HG03432 (cell line): ENCODE data around the gene KCNN1.
A peak's percentile ranks its signal among the peaks of the same experiment; 100 is the strongest.
"Not testable (repeated sequence)": the region's sequence is repeated elsewhere in the genome, so short reads cannot be mapped to it uniquely, and the experiment has no call there.

Experiments
- ATAC-seq: cut with Tn5 transposase; IDR thresholded peaks from one replicate; pipeline ENCODE4 v1.9.1; 2021; ENCODE audit warnings: mild to moderate bottlenecking, moderate library complexity; ENCODE audit not compliant: unreplicated experiment

Gene KCNN1

DNA sequence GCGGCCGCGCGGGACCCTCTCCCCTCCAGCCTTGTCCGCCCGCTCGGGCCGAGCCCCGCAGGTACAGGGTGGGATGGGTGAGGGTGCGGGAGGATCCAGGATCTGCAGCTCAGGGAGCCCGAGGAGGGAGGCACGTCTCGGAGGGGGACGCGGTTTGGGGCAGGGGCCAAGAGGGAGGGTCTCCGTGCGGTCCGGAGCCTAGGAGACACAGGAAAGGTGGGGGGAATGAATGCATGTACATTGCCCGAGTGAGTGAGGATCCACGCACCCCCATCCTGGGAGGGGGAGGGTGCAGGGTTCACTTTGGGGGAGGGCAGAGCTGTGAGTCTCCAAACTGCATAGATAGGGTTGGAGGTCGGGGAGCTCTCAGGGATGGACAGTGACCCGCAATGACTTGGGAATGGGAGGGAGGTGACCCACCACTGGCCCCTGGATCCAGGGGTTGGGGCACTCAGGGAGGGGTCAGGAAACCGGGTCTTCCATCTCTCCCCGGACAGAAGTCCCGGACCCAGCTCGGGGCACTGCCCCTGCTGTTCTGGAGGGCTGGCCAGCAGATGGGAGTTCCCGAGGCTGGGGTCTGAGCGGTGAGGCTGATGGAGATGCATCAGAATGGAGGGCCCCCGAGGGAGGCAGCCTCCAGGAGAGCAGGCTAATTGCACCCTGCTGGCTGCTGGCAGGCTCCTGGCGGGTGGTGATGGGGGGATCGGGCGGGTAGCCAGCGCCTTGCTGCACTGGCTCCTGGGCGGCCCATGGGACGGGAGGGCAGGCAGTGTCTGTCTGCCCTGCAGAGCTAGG is 547 bp downstream of the KCNN1 start:
- ATAC-seq = no peak

DNA sequence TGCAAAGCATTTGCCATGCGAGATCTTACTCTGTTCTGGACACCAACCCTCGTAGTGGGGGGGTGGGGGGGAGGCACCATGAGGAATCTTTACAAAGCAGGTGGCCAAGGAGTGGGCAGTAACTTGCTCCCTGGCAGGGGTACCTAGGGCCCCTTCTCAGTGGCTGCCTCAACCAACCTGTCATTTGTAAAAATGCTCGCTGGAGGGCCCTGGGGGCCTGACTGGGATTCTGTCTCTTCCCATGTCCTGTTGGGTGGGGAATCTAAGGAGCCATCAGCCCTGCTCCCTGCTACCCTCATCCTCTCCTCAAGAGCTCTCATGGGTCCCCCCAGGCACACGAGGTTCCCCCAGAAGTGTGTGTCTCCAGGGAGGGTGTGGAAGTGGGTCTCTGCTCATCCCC is 1.5 kb downstream of the KCNN1 start:
- ATAC-seq = no peak

- no peak for ATAC-seq
Measured at GRCh38 chr19:17969096-17969792, 2.3 kb downstream of the KCNN1 start.

- ATAC-seq = no peak
Measured at GRCh38 chr19:17972230-17972629, 5.3 kb downstream of the KCNN1 start.

DNA sequence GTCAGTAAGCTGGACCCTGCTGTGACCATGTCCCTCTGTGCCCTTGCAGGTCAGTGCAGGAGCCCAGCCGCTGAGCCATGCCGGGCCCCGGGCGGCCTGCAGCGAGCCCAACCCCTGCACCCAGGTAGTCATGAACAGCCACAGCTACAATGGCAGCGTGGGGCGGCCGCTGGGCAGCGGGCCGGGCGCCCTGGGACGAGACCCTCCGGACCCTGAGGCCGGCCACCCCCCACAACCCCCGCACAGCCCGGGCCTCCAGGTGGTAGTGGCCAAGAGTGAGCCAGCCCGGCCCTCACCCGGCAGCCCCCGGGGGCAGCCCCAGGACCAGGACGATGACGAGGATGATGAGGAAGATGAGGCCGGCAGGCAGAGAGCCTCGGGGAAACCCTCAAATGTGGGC is 6.9 kb downstream of the KCNN1 start:
- ATAC-seq = no peak

GRCh38 chr19:17974551-17974950 is 7.6 kb downstream of the KCNN1 start:
- no peak for ATAC-seq

DNA sequence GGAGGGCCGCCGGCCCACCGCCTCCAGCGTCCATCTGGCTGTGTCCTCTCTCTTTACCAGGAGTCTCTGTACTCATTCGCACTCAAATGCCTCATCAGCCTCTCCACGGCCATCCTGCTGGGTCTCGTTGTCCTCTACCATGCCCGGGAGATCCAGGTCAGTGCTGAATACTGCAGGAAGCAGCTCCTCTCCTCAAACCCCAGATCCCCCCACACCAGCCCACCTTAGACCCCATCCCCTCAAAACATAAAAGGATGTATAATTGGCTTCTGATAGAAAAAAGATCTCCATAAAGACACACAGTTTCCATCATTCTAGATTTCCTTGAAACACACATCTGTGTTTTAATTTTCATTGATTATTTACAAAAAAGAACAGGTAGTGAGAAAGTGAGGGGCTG is 8.1 kb downstream of the KCNN1 start:
- no peak for ATAC-seq

- no peak for ATAC-seq
Measured at GRCh38 chr19:17977021-17977420, 10.1 kb downstream of the KCNN1 start.

DNA sequence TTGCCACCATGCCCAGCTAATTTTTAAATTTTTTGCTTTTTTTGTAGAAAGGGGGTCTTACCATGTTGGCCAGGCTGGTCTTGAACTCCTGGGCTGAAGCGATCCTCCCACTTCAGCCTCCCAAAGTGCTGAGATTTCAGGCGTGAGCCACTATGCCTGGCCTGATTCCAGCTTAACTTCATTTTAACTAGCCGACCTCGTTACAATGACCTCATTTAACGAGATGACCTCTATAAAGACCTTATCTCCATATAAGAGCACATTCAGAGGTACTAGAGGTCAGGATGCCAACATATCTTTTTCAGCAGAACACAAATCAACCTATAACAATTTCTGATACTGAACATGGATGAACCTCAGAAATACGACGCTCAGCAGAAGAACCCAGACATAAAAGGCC is 10.6 kb downstream of the KCNN1 start:
- no peak for ATAC-seq

GRCh38 chr19:17981611-17982010 is 14.7 kb downstream of the KCNN1 start:
- ATAC-seq = no peak

DNA sequence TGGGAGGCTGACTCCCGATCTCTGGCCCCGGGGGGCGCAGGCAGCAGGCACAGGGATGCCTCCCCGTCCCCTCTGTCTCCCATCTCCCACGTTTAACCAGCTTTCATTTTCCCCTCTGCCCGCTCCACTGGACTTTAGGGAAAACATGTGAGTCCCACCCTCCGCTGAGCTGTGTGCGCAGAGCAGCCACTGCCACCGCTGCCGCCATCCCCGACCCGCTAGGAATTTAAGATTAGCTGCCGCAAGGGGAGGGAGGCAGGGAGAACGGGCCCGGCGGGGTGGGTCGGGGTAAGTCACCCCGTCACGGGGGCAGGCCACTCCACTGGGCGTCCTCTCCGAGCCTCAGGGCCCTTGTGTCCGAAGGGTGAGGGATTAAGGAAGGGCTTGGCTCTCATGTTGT is 15.5 kb downstream of the KCNN1 start:
- ATAC-seq = no peak

DNA sequence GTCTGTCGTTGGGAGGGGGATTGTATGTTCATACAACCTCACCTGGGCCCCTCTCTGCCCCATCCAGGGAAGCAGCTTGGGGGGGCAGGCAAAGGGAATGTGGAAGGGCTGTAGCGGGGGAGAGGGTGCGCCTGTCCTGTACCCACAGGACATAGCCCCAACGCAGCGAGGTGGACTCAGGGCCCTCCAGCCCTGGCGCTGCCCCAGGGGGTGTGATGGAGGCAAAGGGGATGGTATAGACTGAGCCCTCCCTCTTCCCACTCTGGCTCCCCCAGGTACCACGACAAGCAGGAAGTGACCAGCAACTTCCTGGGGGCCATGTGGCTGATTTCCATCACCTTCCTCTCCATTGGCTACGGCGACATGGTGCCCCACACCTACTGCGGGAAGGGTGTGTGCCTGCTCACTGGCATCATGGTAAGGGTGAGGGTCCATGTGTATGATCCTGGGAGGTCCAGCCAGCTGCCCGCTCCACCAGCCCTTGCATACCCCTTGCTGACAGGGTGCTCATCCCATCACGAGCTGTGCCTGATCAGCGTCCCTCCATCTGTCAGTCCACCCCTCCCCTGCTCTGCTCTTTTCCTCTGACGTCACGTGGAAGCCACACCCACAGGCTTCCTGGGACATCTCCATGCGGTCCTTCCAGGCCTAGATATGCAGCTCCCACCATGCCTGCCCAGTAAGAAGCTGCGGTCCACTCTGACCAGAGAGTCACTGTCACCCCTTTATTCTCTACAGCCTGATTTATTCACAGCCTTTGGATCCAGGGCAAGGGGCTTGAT is 18.3 kb downstream of the KCNN1 start:
- no peak for ATAC-seq

DNA sequence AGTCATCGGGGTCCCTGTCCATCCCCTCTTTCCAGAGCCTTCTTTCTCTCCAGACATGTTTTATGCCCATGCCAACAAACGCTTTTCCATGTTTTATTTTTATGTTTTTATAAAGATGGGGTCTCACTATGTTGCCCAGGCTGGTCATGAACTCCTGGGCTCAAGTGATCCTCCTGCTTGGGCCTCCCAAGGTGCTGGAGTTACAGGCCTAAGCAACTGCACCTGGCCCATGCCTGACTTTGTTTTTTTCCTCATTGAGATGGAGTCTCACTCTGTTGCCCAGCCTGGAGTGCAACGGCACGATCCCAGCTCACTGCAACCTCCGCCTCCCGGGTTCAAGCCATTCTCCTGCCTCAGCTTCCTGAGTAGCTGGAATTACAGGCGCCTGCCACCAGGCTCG is 19.7 kb downstream of the KCNN1 start:
- ATAC-seq = not testable (repeated sequence)

DNA sequence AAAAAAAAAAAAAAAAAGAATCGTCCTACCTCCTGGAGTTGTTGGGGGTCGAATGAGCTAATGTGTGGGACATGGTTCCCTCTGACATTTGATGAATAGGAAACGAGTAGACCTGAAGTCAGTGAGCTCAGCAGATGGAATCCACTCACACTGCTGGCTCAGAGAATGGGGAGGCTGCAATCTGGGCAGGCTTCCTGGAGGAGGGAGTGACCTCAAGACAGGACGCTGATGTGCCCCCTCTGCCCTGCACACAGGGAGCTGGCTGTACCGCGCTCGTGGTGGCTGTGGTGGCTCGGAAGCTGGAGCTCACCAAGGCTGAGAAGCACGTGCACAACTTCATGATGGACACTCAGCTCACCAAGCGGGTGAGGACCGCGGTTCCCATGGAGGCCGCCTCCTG is 21.3 kb downstream of the KCNN1 start:
- no peak for ATAC-seq

GRCh38 chr19:17989425-17990094 is 22.7 kb downstream of the KCNN1 start:
- no peak for ATAC-seq

- ATAC-seq = no peak
Measured at GRCh38 chr19:17993076-17993813, 26.3 kb downstream of the KCNN1 start.

DNA sequence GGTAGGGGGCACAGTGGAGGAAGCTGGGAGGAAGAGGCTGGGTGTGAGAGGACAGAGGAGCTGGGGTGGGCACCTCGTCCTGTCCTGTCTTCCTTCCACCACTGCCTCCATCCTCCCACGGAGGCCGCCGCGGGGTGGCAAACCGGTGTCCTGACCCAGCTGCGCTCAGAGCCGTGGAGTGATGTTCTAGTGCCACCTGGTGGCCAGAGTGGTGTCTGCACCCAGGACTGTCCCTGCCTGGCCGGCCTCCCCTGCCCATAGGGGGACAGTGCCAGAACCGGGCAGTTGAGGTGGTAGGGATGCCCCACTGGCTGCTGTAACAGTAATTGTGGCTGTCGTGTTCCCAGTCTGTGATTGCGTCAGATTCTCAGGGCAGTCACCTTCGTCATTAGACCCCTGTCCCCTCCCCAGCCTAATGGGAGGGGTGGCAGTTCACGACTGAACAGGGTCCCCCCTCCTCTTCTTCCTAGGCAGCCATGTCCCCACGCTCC is 30.0 kb downstream of the KCNN1 start:
- peak; percentile 38 for ATAC-seq

DNA sequence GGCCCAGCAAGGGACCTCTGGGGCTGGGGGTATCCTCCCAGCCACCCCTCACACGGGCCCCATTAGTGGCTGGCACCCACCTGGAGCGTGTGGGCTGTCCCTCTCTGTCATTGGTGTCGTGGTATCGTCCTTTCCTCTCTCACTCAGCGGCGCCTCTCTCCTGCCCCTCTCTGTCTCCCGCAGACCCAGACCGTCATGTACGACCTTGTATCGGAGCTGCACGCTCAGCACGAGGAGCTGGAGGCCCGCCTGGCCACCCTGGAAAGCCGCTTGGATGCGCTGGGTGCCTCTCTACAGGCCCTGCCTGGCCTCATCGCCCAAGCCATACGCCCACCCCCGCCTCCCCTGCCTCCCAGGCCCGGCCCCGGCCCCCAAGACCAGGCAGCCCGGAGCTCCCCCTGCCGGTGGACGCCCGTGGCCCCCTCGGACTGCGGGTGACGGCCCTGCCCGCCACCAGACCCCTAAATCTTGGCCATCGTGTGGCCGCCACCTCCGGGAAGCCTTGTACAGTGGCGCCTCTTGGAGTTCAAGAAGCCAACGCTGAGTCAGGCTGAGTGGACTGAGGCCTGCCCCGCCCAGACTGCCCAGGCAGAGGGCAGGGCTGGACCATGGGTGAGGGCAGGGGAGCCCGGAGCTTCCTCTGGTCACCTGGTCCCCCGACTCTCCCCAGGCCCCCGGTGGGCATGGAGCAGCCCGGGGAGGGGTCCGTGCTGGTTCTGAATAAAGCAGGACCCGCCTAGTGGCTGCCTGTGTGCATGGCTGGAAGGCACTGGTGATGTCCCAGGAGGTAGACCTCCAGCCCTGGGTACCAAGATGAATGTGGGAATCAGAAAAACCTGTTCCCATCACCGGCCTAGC is 31.3 kb downstream of the KCNN1 start:
- no peak for ATAC-seq

GRCh38 chr19:17998827-17999150 is 31.9 kb downstream of the KCNN1 start:
- ATAC-seq = no peak
